GM23338 (cell line): Measurements from ENCODE around the gene DCHS1. TPM values are rescaled to one million over a fixed set of nuclear protein-coding genes. Genes with fewer than 3 reads are reported as not detected.

ENCODE experiments used
- ATAC-seq: fragments of 200-7000 bp; cut with Tn5 transposase; 3 replicates; pipeline ENCODE4 v1.9.1; 2020
- DNase-seq: peaks from one replicate; pipeline ENCODE4 v3.0.0-alpha.2; 2015; ENCODE audit warnings: low spot score
- H2AFZ ChIP-seq: fragments of 200-600 bp; sonication (generic); 2 replicates; pipeline ENCODE4 v1.8.0; 2016; ENCODE audit warnings: antibody characterized with exemption, mild to moderate bottlenecking, moderate library complexity
- H3F3A ChIP-seq: fragments of 200-600 bp; sonication (generic); replicated peaks from 2 replicates; pipeline ENCODE4 v1.8.0; 2017; ENCODE audit warnings: antibody characterized with exemption, mixed run types, low read depth
- H3K27ac ChIP-seq: fragments of 200-600 bp; sonication (generic); 2 replicates; pipeline ENCODE4 v1.6.1; 2016; ENCODE audit warnings: low read depth
- H3K27me3 ChIP-seq: fragments of 200-600 bp; sonication (generic); 2 replicates; pipeline ENCODE4 v1.8.0; 2016; ENCODE audit warnings: mild to moderate bottlenecking, mixed run types, moderate library complexity; ENCODE audit not compliant: insufficient read depth
- H3K36me3 ChIP-seq: fragments of 200-600 bp; sonication (generic); 2 replicates; pipeline ENCODE4 v1.8.0; 2016; ENCODE audit warnings: mild to moderate bottlenecking; ENCODE audit not compliant: insufficient read depth
- H3K4me1 ChIP-seq: fragments of 200-600 bp; sonication (generic); 2 replicates; pipeline ENCODE4 v1.8.0; 2016; ENCODE audit warnings: mild to moderate bottlenecking, moderate library complexity; ENCODE audit not compliant: insufficient read depth
- H3K4me2 ChIP-seq: fragments of 200-600 bp; sonication (generic); 2 replicates; pipeline ENCODE4 v1.7.1; 2017; ENCODE audit warnings: mixed run types
- H3K4me3 ChIP-seq: fragments of 200-600 bp; sonication (generic); 2 replicates; pipeline ENCODE4 v1.6.1; 2016; ENCODE audit warnings: mixed run types
- H3K79me2 ChIP-seq: fragments of 200-600 bp; sonication (generic); replicated peaks from 2 replicates; pipeline ENCODE4 v1.8.0; 2017; ENCODE audit warnings: mild to moderate bottlenecking; ENCODE audit not compliant: insufficient read depth
- H3K9me2 ChIP-seq: fragments of 200-600 bp; sonication (generic); 2 replicates; pipeline ENCODE4 v1.8.0; 2017; ENCODE audit not compliant: insufficient read depth
- H4K20me1 ChIP-seq: fragments of 200-600 bp; sonication (generic); replicated peaks from 2 replicates; pipeline ENCODE4 v1.8.0; 2017; ENCODE audit warnings: mild to moderate bottlenecking; ENCODE audit not compliant: insufficient read depth
- H3K27ac Mint-ChIP-seq: 2 replicates; pipeline ENCODE4 v1.8.0; 2020; ENCODE audit warnings: inconsistent platforms, mild to moderate bottlenecking, moderate library complexity, mixed read lengths
- H3K27me3 Mint-ChIP-seq: 3 replicates; pipeline ENCODE4 v1.8.0; 2022; ENCODE audit warnings: low read depth, mild to moderate bottlenecking, moderate library complexity, mixed read lengths, inconsistent platforms; ENCODE audit not compliant: insufficient read depth, poor library complexity
- H3K36me3 Mint-ChIP-seq: 3 replicates; pipeline ENCODE4 v1.8.0; 2021; ENCODE audit warnings: low read depth, mild to moderate bottlenecking, inconsistent platforms, moderate library complexity, mixed read lengths
- H3K4me1 Mint-ChIP-seq: 3 replicates; pipeline ENCODE4 v1.8.0; 2020; ENCODE audit warnings: mild to moderate bottlenecking, inconsistent platforms, mixed read lengths
- H3K4me3 Mint-ChIP-seq: 3 replicates; pipeline ENCODE4 v1.8.0; 2021; ENCODE audit warnings: moderate library complexity, mild to moderate bottlenecking, inconsistent platforms, mixed read lengths
- H3K9me3 Mint-ChIP-seq: 3 replicates; pipeline ENCODE4 v1.8.0; 2020; ENCODE audit warnings: moderate library complexity, mild to moderate bottlenecking, inconsistent platforms, mixed read lengths
- CREB1 ChIP-seq: fragments of 250-450 bp; sonication (Bioruptor Pico); IDR thresholded peaks from 2 replicates; pipeline ENCODE4 v1.5.0; 2020; ENCODE audit warnings: low read depth, mild to moderate bottlenecking, moderate library complexity
- ETS1 ChIP-seq: IDR thresholded peaks from 2 replicates; pipeline ENCODE4 v1.6.1; 2016; ENCODE audit warnings: antibody characterized with exemption
- EZH2 ChIP-seq: fragments of 200-600 bp; sonication (generic); IDR thresholded peaks from one replicate; pipeline ENCODE4 v1.8.0; 2017; ENCODE audit warnings: antibody characterized with exemption, mild to moderate bottlenecking, low read depth; ENCODE audit not compliant: unreplicated experiment
- EZH2phosphoT487 ChIP-seq: fragments of 200-600 bp; sonication (generic); IDR thresholded peaks from one replicate; pipeline ENCODE4 v1.8.1; 2018; ENCODE audit warnings: antibody characterized with exemption; ENCODE audit not compliant: unreplicated experiment
- JUNB ChIP-seq: IDR thresholded peaks from one replicate; pipeline ENCODE4 v1.6.1; 2016; ENCODE audit warnings: antibody characterized with exemption; ENCODE audit not compliant: unreplicated experiment
- NANOG ChIP-seq: IDR thresholded peaks from 2 replicates; pipeline ENCODE4 v1.6.1; 2016; ENCODE audit warnings: antibody characterized with exemption, borderline replicate concordance
- POLR2AphosphoS5 ChIP-seq: IDR thresholded peaks from 2 replicates; pipeline ENCODE4 v1.6.1; 2016; ENCODE audit warnings: antibody characterized with exemption, low read depth
- REST ChIP-seq: IDR thresholded peaks from one replicate; pipeline ENCODE4 v1.6.1; 2018; ENCODE audit warnings: antibody characterized with exemption; ENCODE audit not compliant: unreplicated experiment
- STAT1 ChIP-seq: IDR thresholded peaks from one replicate; pipeline ENCODE4 v1.6.1; 2016; ENCODE audit warnings: antibody characterized with exemption; ENCODE audit not compliant: unreplicated experiment
- ZNF114 ChIP-seq: fragments of 250-450 bp; sonication (Bioruptor Pico); IDR thresholded peaks from 2 replicates; pipeline ENCODE4 v1.5.0; 2020; ENCODE audit warnings: mild to moderate bottlenecking, moderate library complexity
- ZNF331 ChIP-seq: fragments of 250-450 bp; sonication (Bioruptor Pico); IDR thresholded peaks from 2 replicates; pipeline ENCODE4 v1.5.0; 2020; ENCODE audit warnings: low read depth, mild to moderate bottlenecking, moderate library complexity
- polyA plus RNA-seq: library from polyadenylated mRNA; unstranded; fragments of >200 nt; fragmentation: Nextera tagmentation; extraction: Ambion mirVana; gene quantifications from 2 replicates; pipeline ENCODE4 v1.2.1, GENCODE V29; 2016
- total RNA-seq: library from RNA; depleted of rRNA; stranded (reverse); fragments of >200 nt; shearing (Covaris generic); gene quantifications from 2 replicates; pipeline ENCODE4 v1.2.3, GENCODE V29; 2014
- TF ChIP-seq, protein P1 (sequence below), 2 experiments: fragments of 200-600 bp in 1 of 2; sonication (generic) in 1 of 2; conservative IDR thresholded peaks; 2 replicates each; pipeline versions ENCODE4 v1.5.1 to v1.6.1; 2016 to 2017; ENCODE audit warnings: antibody characterized with exemption in 2 of 2, low read depth in 2 of 2, mild to moderate bottlenecking in 2 of 2, moderate library complexity in 1 of 2
- TF ChIP-seq, protein P2 (sequence below): fragments of 250-450 bp; sonication (Bioruptor Pico); IDR thresholded peaks from 2 replicates; pipeline ENCODE4 v1.5.0; 2020; ENCODE audit warnings: mild to moderate bottlenecking, moderate library complexity

Gene DCHS1
- total and polyA plus RNA-seq, 2 experiments from 2014 or later = 2.3 to 20.7 TPM

DNA sequence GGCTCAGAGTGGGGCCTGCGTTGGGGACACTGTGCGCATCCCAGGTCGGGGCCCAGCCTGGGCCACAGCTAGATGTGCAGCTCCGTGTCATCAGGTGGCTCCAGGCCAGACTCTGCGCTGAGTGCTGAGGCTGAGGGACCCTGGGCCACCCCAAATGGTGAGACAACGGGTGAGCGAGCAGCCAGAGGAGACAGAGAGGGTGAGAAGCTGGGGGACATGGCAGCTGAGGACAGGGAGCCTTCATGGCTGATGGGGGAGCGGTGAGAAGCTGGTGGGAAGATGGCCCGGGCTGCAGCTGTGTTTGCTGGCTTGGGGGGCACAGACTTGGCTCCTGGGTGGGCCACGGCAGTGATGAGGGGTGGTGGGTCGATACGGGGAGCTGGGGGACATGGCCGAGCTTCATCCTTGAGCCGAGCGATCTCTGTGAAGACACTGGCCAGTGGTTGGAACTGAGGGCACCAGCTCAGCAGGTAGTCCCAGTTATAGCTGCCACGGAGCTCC is 33.8 kb downstream of the DCHS1 start:
- Mint-ChIP-seq H3K4me1 (no peaks in the 10 kb centered on the region), H3K27ac (no peak overlapping the region), H3K4me3 (no peak overlapping the region), H3K9me3 (no peaks in the 10 kb centered on the region), H3K27me3 (peaks cover 8% of the 10 kb centered on the region), H3K36me3 (peaks cover 7% of the 10 kb centered on the region; the same call in 2 of the 3 replicates)
- TF ChIP-seq CREB1 (CRISPR knock-in tag) (no peak), EZH2phosphoT487 (no peak), ETS1 (no peak), JUNB (no peak), EZH2 (no peak), POLR2AphosphoS5 (no peak), ZNF114 (CRISPR knock-in tag) (no peak), STAT1 (no peak), REST (no peak), ZNF331 (CRISPR knock-in tag) (no peak), NANOG (no peak)
- TF ChIP-seq, protein P1, sequence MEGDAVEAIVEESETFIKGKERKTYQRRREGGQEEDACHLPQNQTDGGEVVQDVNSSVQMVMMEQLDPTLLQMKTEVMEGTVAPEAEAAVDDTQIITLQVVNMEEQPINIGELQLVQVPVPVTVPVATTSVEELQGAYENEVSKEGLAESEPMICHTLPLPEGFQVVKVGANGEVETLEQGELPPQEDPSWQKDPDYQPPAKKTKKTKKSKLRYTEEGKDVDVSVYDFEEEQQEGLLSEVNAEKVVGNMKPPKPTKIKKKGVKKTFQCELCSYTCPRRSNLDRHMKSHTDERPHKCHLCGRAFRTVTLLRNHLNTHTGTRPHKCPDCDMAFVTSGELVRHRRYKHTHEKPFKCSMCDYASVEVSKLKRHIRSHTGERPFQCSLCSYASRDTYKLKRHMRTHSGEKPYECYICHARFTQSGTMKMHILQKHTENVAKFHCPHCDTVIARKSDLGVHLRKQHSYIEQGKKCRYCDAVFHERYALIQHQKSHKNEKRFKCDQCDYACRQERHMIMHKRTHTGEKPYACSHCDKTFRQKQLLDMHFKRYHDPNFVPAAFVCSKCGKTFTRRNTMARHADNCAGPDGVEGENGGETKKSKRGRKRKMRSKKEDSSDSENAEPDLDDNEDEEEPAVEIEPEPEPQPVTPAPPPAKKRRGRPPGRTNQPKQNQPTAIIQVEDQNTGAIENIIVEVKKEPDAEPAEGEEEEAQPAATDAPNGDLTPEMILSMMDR (conservative IDR thresholded peaks at IDR 0.05; ENCODE audit: low read depth in 2 of 2) = no peak
- TF ChIP-seq, protein P2, sequence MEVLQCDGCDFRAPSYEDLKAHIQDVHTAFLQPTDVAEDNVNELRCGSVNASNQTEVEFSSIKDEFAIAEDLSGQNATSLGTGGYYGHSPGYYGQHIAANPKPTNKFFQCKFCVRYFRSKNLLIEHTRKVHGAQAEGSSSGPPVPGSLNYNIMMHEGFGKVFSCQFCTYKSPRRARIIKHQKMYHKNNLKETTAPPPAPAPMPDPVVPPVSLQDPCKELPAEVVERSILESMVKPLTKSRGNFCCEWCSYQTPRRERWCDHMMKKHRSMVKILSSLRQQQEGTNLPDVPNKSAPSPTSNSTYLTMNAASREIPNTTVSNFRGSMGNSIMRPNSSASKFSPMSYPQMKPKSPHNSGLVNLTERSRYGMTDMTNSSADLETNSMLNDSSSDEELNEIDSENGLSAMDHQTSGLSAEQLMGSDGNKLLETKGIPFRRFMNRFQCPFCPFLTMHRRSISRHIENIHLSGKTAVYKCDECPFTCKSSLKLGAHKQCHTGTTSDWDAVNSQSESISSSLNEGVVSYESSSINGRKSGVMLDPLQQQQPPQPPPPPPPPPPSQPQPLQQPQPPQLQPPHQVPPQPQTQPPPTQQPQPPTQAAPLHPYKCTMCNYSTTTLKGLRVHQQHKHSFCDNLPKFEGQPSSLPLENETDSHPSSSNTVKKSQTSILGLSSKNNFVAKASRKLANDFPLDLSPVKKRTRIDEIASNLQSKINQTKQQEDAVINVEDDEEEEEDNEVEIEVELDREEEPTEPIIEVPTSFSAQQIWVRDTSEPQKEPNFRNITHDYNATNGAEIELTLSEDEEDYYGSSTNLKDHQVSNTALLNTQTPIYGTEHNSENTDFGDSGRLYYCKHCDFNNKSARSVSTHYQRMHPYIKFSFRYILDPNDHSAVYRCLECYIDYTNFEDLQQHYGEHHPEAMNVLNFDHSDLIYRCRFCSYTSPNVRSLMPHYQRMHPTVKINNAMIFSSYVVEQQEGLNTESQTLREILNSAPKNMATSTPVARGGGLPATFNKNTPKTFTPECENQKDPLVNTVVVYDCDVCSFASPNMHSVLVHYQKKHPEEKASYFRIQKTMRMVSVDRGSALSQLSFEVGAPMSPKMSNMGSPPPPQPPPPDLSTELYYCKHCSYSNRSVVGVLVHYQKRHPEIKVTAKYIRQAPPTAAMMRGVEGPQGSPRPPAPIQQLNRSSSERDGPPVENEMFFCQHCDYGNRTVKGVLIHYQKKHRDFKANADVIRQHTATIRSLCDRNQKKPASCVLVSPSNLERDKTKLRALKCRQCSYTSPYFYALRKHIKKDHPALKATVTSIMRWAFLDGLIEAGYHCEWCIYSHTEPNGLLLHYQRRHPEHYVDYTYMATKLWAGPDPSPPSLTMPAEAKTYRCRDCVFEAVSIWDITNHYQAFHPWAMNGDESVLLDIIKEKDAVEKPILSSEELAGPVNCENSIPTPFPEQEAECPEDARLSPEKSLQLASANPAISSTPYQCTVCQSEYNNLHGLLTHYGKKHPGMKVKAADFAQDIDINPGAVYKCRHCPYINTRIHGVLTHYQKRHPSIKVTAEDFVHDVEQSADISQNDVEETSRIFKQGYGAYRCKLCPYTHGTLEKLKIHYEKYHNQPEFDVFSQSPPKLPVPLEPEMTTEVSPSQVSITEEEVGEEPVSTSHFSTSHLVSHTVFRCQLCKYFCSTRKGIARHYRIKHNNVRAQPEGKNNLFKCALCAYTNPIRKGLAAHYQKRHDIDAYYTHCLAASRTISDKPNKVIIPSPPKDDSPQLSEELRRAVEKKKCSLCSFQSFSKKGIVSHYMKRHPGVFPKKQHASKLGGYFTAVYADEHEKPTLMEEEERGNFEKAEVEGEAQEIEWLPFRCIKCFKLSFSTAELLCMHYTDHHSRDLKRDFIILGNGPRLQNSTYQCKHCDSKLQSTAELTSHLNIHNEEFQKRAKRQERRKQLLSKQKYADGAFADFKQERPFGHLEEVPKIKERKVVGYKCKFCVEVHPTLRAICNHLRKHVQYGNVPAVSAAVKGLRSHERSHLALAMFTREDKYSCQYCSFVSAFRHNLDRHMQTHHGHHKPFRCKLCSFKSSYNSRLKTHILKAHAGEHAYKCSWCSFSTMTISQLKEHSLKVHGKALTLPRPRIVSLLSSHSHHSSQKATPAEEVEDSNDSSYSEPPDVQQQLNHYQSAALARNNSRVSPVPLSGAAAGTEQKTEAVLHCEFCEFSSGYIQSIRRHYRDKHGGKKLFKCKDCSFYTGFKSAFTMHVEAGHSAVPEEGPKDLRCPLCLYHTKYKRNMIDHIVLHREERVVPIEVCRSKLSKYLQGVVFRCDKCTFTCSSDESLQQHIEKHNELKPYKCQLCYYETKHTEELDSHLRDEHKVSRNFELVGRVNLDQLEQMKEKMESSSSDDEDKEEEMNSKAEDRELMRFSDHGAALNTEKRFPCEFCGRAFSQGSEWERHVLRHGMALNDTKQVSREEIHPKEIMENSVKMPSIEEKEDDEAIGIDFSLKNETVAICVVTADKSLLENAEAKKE (CRISPR knock-in tag) = no peak
- H3K27ac ChIP-seq = no peak overlapping the region
- H3K4me3 ChIP-seq = no peak overlapping the region
- H3K79me2 ChIP-seq = peaks cover 9% of the 10 kb centered on the region; the same call in 1 of the 2 replicates
- no peak overlapping the region for H2AFZ ChIP-seq
- H3F3A ChIP-seq = no peaks in the 10 kb centered on the region
- no peak for ATAC-seq
- no peak overlapping the region for H3K4me2 ChIP-seq
- no peak for DNase-seq
- peaks cover 9% of the 10 kb centered on the region for H3K4me1 ChIP-seq
- H4K20me1 ChIP-seq = no peaks in the 10 kb centered on the region
- no peaks in the 10 kb centered on the region for H3K27me3 ChIP-seq
- H3K9me2 ChIP-seq = no peaks in the 10 kb centered on the region
- no peaks in the 10 kb centered on the region for H3K36me3 ChIP-seq
